DLD1 (cell line): ENCODE results near the gene COL5A1.
"Not testable (repeated sequence)": the region's sequence is repeated elsewhere in the genome, so short reads cannot be mapped to it uniquely, and the experiment has no call there.

Experiments
- in situ Hi-C: cut with HindIII; loops from 2 replicates; pipeline ENCODE4 v1.10.0; 2017; ENCODE audit warnings: low sequenced_read_pairs

Gene COL5A1

DNA sequence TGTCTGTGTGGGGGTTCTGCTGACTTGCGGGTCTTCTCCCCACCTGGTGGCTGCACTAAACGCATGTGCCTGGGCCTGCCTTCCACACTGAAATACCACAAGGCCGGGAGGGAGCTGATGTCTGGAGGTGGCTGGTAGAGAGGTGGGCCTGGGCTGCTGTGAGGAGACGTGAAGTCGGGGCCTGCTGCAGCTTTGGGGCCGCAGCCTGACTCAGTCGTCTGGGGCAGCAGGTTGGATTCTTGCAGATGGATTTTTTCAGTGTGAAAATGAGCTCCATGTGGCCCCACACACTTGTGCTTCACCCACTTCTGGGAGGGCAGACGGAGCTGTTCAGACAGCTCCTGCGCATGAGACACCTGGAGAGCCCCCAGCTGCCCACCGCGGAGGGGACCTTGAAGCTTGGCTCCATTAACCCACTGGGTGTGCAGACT is 29.3 kb downstream of the COL5A1 start:
- in situ Hi-C loops, result no loop called here

DNA sequence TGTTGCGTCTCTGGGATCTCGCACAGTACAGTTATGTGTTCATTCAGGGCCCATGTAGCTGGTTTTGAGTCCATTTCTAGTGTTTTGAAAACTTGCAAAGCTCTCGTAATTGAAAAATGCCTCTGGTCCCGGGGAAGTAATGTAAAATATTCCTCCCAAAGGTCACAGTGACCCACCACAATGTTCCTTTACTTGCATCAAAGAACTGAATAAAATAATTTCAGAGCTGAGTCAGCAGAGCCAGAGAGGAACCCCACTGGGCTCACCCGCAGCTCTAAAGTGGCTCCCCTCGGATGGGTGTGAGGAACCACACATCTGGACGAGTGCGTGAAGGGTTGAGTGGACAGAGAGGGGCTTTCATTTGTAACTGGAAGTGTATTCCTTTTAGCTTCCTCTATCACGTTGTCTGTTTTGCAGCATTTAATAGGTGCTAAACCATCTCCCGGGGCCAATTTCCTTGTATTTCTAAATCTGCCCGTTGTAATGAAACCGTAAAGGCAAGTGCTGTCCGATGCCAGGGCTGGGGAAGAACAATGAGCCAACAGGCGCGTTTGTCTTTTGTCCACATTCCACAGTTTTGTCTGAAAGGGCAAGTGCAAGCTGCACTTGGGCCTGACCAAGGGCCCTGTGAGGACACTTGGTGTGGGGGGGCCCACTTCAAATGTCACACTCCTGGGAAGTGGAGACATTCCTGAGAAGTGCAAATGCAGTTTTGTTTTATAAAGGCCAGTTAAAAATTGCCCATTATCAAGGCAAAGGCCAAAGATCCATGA is 29.9 kb downstream of the COL5A1 start:
- in situ Hi-C loops, result no loop called here

DNA sequence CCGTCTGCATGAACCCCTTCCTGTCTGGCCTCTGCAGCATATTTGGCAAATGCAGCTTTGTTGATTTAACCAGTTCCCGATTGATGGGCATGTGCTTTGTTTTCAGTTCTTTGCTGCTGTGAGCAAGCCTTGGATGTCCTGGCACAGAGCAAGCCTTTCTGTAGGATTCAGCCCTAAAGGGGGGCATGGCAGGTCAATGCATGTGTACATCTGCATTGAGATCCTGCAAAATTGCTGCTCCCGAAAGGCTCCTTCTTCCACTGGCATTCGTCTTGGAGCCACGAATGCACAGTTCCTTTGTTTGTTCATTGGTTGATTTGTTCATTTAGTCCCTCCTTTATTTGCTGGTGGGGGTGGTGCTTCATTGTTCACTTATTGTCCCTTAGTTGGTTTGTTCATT is 34.8 kb downstream of the COL5A1 start:
- in situ Hi-C loops, result no loop called here

DNA sequence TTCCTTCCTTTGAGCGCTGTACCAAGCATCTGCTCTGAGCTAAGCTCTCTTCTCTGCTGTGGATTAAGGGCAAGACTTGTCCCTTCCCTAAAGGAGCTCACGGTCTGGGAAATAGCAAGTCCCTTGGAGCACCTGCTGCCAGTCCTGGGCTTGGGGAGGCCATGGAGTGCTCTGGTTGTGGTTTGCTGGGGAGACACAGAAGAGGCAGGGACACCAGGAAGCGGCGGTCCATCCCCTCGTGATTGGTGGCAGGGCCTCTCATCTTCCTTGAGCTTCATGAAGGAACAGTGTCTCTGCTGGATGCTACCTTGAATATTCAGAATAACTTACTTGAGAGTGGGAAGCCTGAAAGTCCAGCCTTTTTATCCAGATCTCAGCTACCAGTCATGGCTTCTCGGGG is 35.3 kb downstream of the COL5A1 start:
- in situ Hi-C loops, result no loop called here

DNA sequence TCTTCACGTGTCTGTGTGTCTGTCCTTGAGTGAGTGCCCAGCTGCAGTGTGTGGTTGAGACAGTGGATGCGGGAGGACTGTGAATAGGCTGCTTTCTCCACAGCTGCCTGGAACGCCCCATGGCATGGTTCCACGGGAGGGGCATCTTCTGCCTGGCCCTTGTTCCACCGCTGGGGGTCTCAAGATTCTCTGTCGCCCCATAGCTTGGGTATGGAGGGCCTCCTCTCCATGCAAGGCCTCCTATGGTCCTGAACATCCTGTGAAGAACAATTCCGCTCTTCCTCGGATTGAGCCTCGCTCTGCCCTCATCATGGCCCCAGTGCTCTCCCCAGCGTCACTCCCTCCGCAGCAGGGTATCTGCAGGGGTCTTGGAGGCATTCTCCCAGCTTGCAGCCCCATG is 36.1 kb downstream of the COL5A1 start:
- in situ Hi-C loops, result no loop called here

DNA sequence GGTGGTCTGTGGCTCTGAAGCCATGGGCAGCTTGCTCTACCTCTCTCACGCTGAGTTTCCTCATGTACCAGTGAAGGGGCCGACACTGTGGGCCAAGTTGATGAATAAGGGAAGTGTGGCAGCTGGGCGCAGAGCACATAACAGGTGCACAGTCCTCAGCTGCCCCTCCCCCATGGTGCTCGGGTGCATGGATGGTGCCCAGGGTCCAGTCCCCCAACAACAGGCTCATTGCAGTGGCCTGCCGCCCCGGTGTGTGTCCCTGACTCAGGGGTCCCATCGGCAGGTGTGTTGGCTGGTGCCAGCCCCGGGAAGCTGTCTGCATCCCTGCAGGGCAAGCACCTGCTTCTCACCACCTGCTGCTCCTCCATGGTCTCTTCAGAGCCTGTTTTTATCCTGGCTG is 36.6 kb downstream of the COL5A1 start:
- in situ Hi-C loops, result no loop called here

DNA sequence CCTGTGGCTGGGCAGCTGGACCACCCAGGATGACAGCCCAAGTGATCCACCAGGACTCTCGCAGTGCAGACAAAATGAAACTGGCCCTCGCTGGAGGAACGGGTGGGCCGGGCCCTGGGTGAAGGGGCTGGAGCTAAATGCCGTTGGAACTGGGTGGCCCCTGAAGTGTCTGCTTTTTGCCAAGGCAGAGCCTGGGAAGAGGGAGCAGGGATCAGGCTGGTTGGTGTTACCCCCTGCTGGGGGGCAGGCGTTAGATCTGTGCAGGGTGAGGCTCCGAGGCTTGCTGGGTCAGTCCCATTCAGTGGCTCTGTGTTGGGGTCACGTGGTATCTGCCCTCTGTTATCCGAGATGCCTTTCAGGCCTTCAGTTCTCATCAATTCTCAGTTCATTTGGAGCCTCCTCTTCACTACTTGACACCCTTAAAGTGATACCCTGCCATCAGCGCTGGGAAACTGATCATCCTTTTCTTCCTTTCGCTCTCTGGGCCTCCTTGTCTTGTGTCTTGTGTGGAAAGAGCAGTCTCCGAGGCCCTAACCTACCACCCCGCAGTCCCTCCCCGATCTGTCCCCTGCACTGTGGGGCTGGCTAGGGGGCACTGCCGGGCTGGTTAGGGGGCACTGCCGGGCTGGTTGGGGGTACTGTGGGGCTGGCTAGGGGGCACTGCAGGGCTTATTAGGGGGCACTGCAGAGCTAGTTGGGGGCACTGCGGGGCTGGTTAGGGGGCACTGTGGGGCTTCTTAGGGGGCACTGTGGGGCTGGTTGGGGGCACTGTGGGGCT is 37.3 kb downstream of the COL5A1 start:
- in situ Hi-C loops, result no loop called here

DNA sequence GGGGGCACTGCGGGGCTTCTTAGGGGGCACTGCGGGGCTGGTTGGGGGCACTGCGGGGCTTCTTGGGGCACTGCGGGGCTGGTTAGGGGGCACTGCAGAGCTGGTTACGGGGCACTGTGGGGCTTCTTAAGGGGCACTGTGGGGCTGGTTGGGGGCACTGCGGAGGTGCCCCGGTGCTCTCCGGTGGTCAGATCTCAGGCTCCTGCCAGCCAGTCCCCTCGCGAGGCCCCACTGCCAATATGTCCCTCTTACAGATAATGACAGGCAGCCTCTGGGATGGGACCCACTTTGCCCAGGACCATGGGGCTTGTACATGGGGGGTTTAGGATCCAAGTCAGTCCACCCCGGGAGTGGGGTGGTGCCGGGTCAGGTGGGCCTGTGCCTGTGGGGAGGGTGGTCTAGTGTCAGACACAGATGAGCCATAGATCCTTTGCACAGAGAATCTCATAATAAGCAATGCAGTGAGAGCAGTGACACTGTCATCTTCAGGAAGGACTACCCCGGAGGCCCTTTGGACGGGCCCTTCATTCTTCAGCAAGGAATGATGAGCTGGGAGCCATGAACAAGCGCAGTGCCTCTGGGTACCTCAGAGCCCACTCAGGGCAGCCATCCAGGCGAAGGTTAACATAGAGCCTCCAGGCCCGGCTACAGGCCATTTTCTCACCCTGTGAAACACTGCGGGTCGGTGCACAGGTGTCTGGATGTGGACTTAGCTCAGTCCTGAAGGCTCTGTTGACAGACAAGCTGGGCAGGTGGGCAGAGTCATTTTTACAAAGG is 38.2 kb downstream of the COL5A1 start:
- in situ Hi-C loops, result no loop called here

DNA sequence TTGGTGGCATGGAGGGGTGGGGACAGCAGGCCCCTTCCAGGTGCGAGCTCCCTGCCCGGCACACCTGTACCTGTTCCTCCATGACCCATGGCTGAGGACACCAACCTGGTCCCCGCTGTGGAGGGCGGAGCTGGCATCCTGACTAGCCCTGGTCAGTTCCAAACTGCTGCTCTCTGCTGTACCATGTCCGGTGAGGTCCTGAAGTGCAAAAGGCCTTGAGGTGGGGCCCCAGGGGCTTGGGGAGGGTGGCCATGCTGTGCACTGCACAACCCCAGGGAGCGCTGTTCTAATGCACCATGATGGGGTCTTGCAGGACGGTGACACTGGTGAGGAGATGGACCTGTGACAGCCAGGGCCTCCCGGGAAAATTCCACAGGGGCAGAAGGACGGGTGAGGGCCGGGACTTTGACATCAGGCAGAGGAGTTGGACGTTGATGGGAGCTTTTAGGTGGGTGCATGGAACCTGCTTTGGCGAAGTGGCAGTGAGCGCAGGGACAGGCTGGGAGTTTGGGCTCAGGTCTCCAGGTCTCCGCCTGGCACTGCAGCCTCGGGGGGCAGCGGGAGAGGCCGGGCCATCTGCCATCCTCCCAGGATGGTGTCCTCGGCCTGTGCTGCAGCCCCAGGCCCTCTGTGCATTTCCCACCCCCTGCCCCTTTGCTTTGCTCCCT is 38.9 kb downstream of the COL5A1 start:
- in situ Hi-C loops, result no loop called here

DNA sequence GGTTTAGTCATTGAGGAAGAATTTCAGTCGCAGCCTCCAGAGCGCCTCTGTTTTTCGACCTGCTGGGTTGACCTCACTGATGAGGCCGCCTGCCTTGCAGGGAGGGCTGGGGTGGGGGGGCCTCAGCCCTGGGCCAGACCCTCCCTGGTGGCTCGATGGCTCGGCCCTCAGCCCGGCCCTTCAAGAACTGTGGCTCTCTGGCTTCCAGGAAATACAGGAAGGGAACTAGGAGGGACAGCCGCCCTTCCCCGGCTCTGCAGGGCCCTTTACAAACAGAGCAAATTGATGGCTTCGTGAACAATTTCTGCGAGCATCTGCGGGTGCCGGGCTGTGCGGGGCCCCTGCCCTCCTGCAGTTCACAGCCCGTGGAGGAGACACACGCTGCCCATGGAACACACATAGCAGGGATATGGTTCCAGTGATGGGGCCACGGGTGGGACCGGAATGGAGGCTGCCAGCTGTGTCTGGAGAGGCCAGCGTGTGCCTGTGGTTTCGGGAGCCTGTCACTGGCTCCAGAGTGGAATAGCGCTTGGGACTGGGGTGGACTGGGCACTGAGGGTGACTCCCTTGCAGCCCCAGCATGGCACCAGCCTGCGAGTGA is 39.6 kb downstream of the COL5A1 start:
- in situ Hi-C loops, result no loop called here

DNA sequence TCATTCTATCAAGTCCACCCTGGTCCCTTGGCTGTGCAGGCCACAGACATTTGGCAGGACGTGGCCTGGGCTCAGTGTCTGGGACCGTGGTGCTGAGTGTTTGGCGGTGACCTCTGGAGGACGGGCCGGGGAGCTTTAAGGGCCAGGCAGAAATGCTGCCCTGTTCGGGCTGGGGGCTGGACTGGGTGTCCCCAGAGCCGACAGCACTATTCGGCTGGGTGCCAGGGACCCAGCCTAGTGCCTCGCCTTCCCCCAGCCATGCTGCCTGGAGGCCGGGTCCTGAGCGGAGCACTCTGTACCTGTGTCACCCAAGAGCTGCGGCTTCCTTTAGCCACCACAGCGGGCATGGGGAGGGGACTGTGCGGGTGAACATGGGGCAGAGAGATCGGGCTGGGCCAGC is 40.4 kb downstream of the COL5A1 start:
- in situ Hi-C loops, result no loop called here

DNA sequence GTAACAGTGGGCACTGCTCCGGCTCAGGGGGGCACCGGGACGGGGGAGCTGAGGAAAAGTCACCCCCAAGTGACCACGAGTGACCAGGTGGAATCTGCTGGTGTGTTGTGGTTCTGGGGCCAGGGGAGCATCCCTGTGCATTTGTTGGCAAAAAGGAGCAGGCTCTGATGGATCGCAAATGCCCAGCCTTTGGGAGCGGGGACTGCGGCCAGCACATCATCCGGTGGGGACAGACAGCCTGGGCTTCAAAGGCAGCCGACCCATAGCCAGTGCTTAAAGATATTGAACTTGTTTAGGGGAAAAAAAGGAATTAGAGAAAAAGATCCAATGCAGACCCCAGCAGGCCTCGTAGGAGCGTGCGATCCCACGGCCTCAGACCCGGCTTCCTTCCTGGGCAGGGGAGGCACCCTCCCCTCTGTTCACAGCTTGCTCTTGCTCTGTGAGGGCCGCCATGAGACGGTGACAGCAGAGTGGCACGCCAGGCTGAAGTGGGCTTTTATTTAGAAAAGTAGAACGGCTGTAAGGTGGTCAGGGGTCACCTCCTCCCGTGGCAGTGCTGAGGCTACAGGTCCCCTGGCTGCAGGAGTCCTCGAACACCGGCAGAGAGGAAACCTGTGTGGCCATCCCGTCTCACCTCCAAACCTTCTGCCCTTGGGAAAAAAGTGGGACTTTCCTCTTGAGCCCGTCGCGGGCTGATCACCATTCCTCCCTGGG is 41.2 kb downstream of the COL5A1 start:
- in situ Hi-C loops, result no loop called here

DNA sequence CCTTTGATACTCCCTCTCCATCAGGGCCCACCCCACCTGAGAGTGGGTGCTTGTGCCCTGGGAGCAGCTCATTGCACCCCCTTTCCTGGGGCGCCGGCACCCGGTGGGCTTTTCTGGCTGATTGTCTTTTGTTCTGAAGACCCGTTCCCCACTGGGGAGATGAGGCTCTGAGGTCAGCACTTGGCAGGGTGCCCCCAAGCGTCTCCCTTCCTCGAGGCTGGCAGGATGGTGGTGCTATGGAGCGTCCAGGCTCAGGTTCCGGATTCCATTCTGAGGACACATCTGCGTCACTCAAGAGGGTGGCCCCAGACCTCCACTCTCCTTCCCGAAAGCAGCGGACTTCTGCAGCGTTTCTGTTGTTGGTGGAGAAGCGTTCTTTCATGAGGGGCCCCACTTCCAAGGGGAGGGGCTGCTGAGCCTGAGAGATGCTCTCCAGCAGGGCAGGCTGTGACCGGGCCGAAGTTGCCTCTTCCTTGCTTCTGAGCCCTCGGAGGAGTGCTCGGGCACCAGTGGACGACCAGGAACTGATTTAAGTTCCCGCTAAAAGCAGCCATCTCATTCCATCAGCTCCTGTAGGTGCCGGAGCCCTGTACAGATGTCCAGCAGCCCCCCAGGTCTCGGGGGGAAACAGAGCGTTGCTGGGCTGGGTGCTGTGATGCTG is 42.2 kb downstream of the COL5A1 start:
- in situ Hi-C loops, result no loop called here

DNA sequence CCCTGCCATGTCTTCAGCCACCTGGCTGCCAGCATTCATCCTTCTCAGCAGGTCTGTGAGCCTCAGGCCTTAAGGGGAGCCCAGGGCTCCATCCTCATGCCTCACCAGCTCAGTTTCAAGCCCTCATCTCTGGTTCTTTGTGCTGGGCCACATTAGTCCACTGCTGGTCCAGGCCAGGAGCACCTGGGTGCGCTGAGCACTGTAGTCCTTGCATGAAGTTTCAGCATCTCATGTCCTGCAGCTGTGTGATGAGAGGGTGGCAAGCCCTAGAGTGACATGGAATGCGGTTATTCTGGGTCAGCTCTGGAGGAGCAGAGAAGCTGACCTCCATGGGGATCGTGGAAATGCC is 42.7 kb downstream of the COL5A1 start:
- in situ Hi-C loops, result no loop called here

DNA sequence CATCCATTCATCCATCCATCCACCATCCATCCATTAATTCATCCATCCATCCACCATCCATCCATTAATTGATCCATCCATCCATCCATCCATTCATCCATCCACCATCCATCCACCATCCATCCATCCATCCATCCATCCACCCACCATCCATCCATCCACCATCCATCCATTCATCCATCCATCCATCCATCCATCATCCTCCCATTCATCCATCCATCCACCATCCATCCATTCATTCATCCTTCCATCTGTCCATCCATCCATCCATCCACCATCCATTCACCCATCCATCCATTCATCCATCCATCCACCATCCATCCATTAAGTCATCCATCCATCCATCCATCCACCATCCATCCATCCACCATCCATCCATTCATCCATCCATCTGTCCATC is 43.3 kb downstream of the COL5A1 start:
- in situ Hi-C loops, result not testable (repeated sequence)

DNA sequence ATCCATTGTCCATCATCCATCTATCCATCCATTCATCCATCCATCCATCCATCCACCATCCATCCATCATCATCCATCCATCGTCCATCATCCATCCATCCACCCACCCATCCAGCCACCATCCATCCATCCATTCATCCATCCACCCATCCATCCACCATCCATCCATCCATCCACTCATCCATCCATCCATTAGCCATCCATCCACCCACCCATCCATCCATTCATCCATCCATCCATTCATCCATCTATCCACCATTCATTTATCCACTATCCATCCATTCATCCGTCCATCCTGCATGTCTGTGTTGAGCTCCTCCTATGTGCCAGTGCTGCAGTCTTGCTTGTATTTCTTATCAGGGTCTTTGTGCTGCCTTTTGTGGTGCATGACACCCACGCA is 44.2 kb downstream of the COL5A1 start:
- in situ Hi-C loops, result no loop called here

DNA sequence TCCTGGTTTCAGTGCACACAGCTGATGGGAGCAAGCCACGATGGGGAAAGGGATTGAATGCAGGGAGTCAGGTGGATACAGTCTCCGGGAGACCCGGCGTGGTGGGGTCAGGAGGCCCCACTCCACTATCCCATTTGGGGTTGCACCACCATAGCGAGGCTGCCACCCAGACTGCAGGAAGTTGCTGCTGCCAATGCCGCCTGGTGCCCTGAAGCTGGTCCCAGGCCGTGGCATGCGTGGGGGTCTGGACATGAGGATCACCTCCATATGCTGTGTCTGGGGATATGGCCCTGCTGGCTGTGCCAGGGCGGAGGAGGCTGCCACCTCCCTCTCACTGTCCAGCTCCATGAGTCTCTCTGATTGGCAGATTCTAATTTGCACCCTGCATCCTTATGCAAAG is 45.3 kb downstream of the COL5A1 start:
- in situ Hi-C loops, result no loop called here

DNA sequence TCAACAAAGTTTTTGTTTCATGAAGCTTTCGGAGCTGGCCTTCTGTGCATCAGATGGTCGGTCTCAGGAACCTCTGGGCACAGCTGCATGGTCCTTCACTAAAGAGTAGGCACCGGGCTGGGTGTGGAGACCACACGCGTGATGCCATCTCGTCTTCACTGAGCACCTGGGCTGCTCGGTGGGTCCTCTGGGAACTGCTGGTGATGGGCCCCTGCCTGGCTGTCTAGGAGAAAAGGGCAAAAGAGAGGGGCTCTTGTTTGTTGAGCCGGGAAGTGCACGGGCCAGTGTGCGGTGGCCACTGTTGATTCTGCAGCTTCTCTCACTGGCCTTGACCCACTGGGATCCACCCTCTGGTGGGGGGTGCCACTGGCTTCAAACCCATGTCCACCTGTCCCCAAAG is 46.0 kb downstream of the COL5A1 start:
- in situ Hi-C loops, result no loop called here

DNA sequence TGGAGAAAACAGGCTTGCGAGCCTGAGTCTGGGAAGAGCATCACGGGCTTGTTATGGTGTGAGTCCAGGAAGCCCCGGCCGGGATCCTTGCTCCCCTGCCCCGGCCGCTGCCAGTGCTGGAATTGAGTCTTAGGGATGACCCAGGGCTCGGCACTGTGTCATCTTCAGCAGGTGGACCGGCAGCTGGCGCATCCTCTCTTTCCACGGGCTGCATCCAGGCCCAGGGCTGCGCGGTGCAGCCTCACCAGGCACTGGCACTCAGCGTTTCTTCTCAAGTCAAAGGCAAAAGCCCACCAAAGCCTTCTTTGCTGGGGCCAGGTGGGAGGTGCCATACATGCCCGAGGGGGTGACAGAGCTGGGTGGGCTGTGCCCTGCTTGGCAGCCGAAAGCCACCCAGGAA is 46.6 kb downstream of the COL5A1 start:
- in situ Hi-C loops, result no loop called here
